Fibroblast of skin of left biceps (primary cell): Measurements from ENCODE around the gene UBE2V1.
"Not testable (repeated sequence)": the region's sequence is repeated elsewhere in the genome, so short reads cannot be mapped to it uniquely, and the experiment has no call there.

ENCODE experiments used
- DNase-seq, 2 experiments: peaks; one replicate each; pipeline ENCODE4 v3.0.0-alpha.2; 2013; ENCODE audit warnings: low read depth in 2 of 2

UBE2V1 gene

GRCh38 chr20:50063763-50064162, 49.2 kb downstream of the UBE2V1 start:
- DNase-seq, result not testable (repeated sequence)

GRCh38 chr20:50062006-50062838, 50.7 kb downstream of the UBE2V1 start:
- DNase-seq, result no peak

- DNase-seq, result no peak
Measured at GRCh38 chr20:50061151-50062005, 51.6 kb downstream of the UBE2V1 start.

- DNase-seq, result no peak
Measured at GRCh38 chr20:50058662-50059402, 54.1 kb downstream of the UBE2V1 start.

- DNase-seq, result no peak
Measured at GRCh38 chr20:50057714-50058053, 55.3 kb downstream of the UBE2V1 start.

GRCh38 chr20:50056951-50057713, 55.8 kb downstream of the UBE2V1 start:
- no peak for DNase-seq

GRCh38 chr20:50056408-50056926, 56.5 kb downstream of the UBE2V1 start:
- no peak for DNase-seq

- no peak for DNase-seq
Measured at GRCh38 chr20:50055524-50056083, 57.3 kb downstream of the UBE2V1 start.

GRCh38 chr20:50054626-50055511, 58.1 kb downstream of the UBE2V1 start:
- DNase-seq, result peak in 1 of 2 experiments; percentile 9

GRCh38 chr20:50054231-50054547, 58.8 kb downstream of the UBE2V1 start:
- no peak for DNase-seq

- DNase-seq, result no peak
Measured at GRCh38 chr20:50053362-50054230, 59.4 kb downstream of the UBE2V1 start.

GRCh38 chr20:50052550-50053361, 60.2 kb downstream of the UBE2V1 start:
- DNase-seq, result no peak

GRCh38 chr20:50050660-50051308, 62.2 kb downstream of the UBE2V1 start:
- DNase-seq, result no peak

GRCh38 chr20:50050214-50050613, 62.7 kb downstream of the UBE2V1 start:
- DNase-seq, result no peak

GRCh38 chr20:50049442-50050026, 63.4 kb downstream of the UBE2V1 start:
- DNase-seq, result no peak

- no peak for DNase-seq
Measured at GRCh38 chr20:50048420-50049166, 64.4 kb downstream of the UBE2V1 start.
